HCT116 (cell line): ENCODE measurements around the gene SGMS1.

Experiments
- EZH2 ChIP-seq: fragments of 200-600 bp; sonication (generic); IDR thresholded peaks from 2 replicates; pipeline ENCODE4 v1.6.1; 2017; ENCODE audit warnings: antibody characterized with exemption, mixed run types
- FOSL1 ChIP-seq: IDR thresholded peaks from 2 replicates; pipeline ENCODE4 v1.6.1; 2012; ENCODE audit warnings: low read depth
- JUND ChIP-seq: IDR thresholded peaks from 2 replicates; pipeline ENCODE4 v1.6.1; 2012
- POLR2A ChIP-seq: IDR thresholded peaks from 2 replicates; pipeline ENCODE4 v1.7.0; 2011; ENCODE audit warnings: borderline replicate concordance; ENCODE audit not compliant: insufficient read depth, insufficient read length; ENCODE audit errors: extremely low read depth
- POLR2AphosphoS5 ChIP-seq: IDR thresholded peaks from 2 replicates; pipeline ENCODE4 v1.6.1; 2011; ENCODE audit warnings: mild to moderate bottlenecking, low read depth, low read length, moderate library complexity
- RAD21 ChIP-seq: IDR thresholded peaks from 2 replicates; pipeline ENCODE4 v1.6.1; 2012; ENCODE audit warnings: low read depth, mild to moderate bottlenecking
- SIN3A ChIP-seq: IDR thresholded peaks from 2 replicates; pipeline ENCODE4 v1.6.1; 2012; ENCODE audit warnings: low read depth
- TCF7L2 ChIP-seq: IDR thresholded peaks from 2 replicates; pipeline ENCODE4 v1.7.0; 2011; ENCODE audit warnings: borderline replicate concordance, inconsistent platforms; ENCODE audit not compliant: insufficient read depth, insufficient read length; ENCODE audit errors: extremely low read depth
- ZNF274 ChIP-seq: fragments of 200-500 bp; sonication (Bioruptor generic); IDR thresholded peaks from 2 replicates; pipeline ENCODE4 v1.6.1; 2014; ENCODE audit warnings: mild to moderate bottlenecking, low read depth, low read length, inconsistent platforms
- TF ChIP-seq, protein P1 (sequence below): IDR thresholded peaks from 2 replicates; pipeline ENCODE4 v1.6.1; 2012; ENCODE audit warnings: low read depth
- TF ChIP-seq, protein P2 (sequence below), 3 experiments: fragments of 200-600 bp in 1 of 3; sonication (generic) in 1 of 3; IDR thresholded peaks in 2 of 3; conservative IDR thresholded peaks in 1 of 3; 2 replicates each; pipeline ENCODE4 v1.5.1; 2012 to 2017; ENCODE audit warnings: low read depth in 2 of 3, low read length in 2 of 3, antibody characterized with exemption in 1 of 3, borderline replicate concordance in 1 of 3, control low read depth in 1 of 3, mild to moderate bottlenecking in 1 of 3, mixed read lengths in 1 of 3, mixed run types in 1 of 3, moderate library complexity in 1 of 3; ENCODE audit not compliant: insufficient read depth in 1 of 3
- TF ChIP-seq, protein P3 (sequence below): IDR thresholded peaks from 2 replicates; pipeline ENCODE4 v1.6.1; 2012
- TF ChIP-seq, protein P4 (sequence below): IDR thresholded peaks from 2 replicates; pipeline ENCODE4 v1.6.1; 2012

DNA sequence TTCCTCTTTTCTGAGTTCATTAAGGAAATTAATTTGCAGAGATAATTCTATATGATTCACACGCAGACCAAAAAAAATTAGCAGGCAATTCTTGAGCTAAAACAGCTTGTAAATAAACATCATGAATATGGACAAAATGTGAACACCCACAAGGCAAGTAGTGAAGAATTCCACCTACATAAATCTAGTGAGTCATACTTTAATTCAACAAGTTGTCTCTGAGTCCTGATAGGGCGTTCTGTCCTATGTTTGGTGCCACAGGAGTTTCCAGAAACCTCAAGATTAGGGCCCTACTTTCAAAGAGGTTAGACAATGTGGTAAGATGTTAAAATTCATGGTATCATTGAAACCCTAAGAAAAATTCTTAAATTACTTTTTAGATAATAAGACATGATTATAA lies 122.3 kb downstream of the SGMS1 start:
- TF ChIP-seq, protein P1, sequence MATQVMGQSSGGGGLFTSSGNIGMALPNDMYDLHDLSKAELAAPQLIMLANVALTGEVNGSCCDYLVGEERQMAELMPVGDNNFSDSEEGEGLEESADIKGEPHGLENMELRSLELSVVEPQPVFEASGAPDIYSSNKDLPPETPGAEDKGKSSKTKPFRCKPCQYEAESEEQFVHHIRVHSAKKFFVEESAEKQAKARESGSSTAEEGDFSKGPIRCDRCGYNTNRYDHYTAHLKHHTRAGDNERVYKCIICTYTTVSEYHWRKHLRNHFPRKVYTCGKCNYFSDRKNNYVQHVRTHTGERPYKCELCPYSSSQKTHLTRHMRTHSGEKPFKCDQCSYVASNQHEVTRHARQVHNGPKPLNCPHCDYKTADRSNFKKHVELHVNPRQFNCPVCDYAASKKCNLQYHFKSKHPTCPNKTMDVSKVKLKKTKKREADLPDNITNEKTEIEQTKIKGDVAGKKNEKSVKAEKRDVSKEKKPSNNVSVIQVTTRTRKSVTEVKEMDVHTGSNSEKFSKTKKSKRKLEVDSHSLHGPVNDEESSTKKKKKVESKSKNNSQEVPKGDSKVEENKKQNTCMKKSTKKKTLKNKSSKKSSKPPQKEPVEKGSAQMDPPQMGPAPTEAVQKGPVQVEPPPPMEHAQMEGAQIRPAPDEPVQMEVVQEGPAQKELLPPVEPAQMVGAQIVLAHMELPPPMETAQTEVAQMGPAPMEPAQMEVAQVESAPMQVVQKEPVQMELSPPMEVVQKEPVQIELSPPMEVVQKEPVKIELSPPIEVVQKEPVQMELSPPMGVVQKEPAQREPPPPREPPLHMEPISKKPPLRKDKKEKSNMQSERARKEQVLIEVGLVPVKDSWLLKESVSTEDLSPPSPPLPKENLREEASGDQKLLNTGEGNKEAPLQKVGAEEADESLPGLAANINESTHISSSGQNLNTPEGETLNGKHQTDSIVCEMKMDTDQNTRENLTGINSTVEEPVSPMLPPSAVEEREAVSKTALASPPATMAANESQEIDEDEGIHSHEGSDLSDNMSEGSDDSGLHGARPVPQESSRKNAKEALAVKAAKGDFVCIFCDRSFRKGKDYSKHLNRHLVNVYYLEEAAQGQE, result no peak
- TF ChIP-seq RAD21 (no peak), POLR2AphosphoS5 (no peak), POLR2A (no peak), ZNF274 (no peak), EZH2 (no peak), JUND (no peak), TCF7L2 (no peak), FOSL1 (no peak), SIN3A (no peak)
- TF ChIP-seq, protein P2, sequence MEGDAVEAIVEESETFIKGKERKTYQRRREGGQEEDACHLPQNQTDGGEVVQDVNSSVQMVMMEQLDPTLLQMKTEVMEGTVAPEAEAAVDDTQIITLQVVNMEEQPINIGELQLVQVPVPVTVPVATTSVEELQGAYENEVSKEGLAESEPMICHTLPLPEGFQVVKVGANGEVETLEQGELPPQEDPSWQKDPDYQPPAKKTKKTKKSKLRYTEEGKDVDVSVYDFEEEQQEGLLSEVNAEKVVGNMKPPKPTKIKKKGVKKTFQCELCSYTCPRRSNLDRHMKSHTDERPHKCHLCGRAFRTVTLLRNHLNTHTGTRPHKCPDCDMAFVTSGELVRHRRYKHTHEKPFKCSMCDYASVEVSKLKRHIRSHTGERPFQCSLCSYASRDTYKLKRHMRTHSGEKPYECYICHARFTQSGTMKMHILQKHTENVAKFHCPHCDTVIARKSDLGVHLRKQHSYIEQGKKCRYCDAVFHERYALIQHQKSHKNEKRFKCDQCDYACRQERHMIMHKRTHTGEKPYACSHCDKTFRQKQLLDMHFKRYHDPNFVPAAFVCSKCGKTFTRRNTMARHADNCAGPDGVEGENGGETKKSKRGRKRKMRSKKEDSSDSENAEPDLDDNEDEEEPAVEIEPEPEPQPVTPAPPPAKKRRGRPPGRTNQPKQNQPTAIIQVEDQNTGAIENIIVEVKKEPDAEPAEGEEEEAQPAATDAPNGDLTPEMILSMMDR (IDR thresholded peaks at IDR 0.05 in 2 of 3, conservative IDR thresholded peaks at IDR 0.05 in 1 of 3; ENCODE audit: borderline replicate concordance in 1 of 3, insufficient read depth in 1 of 3, low read depth in 2 of 3, low read length in 2 of 3), result no peak
- TF ChIP-seq, protein P3, sequence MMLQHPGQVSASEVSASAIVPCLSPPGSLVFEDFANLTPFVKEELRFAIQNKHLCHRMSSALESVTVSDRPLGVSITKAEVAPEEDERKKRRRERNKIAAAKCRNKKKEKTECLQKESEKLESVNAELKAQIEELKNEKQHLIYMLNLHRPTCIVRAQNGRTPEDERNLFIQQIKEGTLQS, result no peak
- TF ChIP-seq, protein P4, sequence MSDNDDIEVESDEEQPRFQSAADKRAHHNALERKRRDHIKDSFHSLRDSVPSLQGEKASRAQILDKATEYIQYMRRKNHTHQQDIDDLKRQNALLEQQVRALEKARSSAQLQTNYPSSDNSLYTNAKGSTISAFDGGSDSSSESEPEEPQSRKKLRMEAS, result no peak
